Measurements from ENCODE around the gene RPS18. TPM values are rescaled to one million over a fixed set of nuclear protein-coding genes. Genes with fewer than 3 reads are reported as not detected.

Gene RPS18
- total and polyA plus RNA-seq, 2 of the 13 experiments (the other 11 are each of a cell fraction or from before 2014, with no cell fraction given), result 3,896 to 5,806 TPM

DNA sequence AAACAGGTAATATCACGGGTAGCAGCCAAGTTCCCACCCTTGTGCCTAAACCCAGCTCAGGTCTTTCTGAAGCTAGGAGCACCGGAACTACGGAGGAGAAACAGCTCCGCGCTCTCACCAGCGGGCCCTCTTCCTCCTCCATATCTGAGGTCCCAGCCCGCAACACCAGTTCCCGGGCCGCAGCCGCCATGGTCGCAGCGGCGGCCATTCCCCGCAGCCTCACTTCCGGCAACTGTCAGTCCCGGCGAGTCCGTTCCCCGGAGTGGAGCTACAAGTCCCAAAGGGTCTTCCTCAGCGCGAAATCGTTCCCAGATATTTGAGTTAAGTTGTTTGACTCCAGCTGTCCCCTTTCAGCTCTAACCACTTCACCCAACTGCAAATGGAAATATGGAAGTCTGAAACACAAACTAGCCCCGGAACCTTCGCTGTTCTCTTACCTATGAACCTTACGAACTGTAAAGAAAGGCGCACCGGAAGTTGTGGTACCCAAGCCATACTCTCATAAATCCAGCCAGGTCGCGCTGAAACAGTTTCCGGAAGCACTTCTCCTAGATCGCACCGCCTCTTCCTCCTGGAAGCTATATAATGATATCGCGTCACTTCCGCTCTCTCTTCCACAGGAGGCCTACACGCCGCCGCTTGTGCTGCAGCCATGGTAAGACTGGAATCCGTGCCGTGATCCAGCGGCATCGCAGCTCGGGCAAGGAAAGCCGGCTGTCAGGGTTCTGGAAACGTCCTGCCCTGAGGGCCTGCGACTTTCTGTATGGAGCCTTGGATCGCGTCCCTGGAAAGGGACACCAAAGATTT is at the start of gene RPS18, which contains the start of gene VPS52 (continued):
- TF ChIP-seq NAIF1 (CRISPR knock-in tag; IDR thresholded peaks at IDR 0.05; ENCODE audit: borderline replicate concordance), result no peak; the same call in 1 of the 2 replicates
- peak; percentile 71 for TF ChIP-seq CCDC6 (CRISPR knock-in tag; IDR thresholded peaks at IDR 0.05)
- TF ChIP-seq REPIN1 (CRISPR knock-in tag; IDR thresholded peaks at IDR 0.05; ENCODE audit: borderline replicate concordance, low read depth), result peak; percentile 69
- TF ChIP-seq ZNF138 (CRISPR knock-in tag; IDR thresholded peaks at IDR 0.05; ENCODE audit: low read depth), result peak; percentile 96
- peak; percentile 58; the same call in 1 of the 2 replicates for TF ChIP-seq NCOR1 (IDR thresholded peaks at IDR 0.05; ENCODE audit: borderline replicate concordance, low read length)
- TF ChIP-seq, protein P1, sequence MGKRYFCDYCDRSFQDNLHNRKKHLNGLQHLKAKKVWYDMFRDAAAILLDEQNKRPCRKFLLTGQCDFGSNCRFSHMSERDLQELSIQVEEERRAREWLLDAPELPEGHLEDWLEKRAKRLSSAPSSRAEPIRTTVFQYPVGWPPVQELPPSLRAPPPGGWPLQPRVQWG (CRISPR knock-in tag; IDR thresholded peaks at IDR 0.05; ENCODE audit: borderline replicate concordance, low read depth), result no peak
- TF ChIP-seq, protein P2, sequence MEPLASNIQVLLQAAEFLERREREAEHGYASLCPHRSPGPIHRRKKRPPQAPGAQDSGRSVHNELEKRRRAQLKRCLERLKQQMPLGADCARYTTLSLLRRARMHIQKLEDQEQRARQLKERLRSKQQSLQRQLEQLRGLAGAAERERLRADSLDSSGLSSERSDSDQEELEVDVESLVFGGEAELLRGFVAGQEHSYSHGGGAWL (CRISPR knock-in tag; IDR thresholded peaks at IDR 0.05), result peak; percentile 56; the same call in 1 of the 2 replicates
- TF ChIP-seq GABPA (IDR thresholded peaks at IDR 0.05; ENCODE audit: low read depth, low read length), result peak; percentile 78
- peak; percentile 98 for TF ChIP-seq GABPA (CRISPR knock-in tag; IDR thresholded peaks at IDR 0.05; ENCODE audit: low read depth)
- TF ChIP-seq TOE1 (CRISPR knock-in tag; IDR thresholded peaks at IDR 0.05), result peak; percentile 35; the same call in 1 of the 2 replicates
- TF ChIP-seq ZNF607 (CRISPR knock-in tag; IDR thresholded peaks at IDR 0.05; ENCODE audit: borderline replicate concordance), result peak; percentile 78
- TF ChIP-seq DNMT3B (CRISPR knock-in tag; conservative IDR thresholded peaks at IDR 0.05), result no peak
- TF ChIP-seq, protein P3, sequence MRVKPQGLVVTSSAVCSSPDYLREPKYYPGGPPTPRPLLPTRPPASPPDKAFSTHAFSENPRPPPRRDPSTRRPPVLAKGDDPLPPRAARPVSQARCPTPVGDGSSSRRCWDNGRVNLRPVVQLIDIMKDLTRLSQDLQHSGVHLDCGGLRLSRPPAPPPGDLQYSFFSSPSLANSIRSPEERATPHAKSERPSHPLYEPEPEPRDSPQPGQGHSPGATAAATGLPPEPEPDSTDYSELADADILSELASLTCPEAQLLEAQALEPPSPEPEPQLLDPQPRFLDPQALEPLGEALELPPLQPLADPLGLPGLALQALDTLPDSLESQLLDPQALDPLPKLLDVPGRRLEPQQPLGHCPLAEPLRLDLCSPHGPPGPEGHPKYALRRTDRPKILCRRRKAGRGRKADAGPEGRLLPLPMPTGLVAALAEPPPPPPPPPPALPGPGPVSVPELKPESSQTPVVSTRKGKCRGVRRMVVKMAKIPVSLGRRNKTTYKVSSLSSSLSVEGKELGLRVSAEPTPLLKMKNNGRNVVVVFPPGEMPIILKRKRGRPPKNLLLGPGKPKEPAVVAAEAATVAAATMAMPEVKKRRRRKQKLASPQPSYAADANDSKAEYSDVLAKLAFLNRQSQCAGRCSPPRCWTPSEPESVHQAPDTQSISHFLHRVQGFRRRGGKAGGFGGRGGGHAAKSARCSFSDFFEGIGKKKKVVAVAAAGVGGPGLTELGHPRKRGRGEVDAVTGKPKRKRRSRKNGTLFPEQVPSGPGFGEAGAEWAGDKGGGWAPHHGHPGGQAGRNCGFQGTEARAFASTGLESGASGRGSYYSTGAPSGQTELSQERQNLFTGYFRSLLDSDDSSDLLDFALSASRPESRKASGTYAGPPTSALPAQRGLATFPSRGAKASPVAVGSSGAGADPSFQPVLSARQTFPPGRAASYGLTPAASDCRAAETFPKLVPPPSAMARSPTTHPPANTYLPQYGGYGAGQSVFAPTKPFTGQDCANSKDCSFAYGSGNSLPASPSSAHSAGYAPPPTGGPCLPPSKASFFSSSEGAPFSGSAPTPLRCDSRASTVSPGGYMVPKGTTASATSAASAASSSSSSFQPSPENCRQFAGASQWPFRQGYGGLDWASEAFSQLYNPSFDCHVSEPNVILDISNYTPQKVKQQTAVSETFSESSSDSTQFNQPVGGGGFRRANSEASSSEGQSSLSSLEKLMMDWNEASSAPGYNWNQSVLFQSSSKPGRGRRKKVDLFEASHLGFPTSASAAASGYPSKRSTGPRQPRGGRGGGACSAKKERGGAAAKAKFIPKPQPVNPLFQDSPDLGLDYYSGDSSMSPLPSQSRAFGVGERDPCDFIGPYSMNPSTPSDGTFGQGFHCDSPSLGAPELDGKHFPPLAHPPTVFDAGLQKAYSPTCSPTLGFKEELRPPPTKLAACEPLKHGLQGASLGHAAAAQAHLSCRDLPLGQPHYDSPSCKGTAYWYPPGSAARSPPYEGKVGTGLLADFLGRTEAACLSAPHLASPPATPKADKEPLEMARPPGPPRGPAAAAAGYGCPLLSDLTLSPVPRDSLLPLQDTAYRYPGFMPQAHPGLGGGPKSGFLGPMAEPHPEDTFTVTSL (CRISPR knock-in tag; IDR thresholded peaks at IDR 0.05; ENCODE audit: borderline replicate concordance), result peak; percentile 16; the same call in 1 of the 2 replicates
- TF ChIP-seq ZSCAN21 (CRISPR knock-in tag; IDR thresholded peaks at IDR 0.05; ENCODE audit: borderline replicate concordance), result peak; percentile 52; the same call in 1 of the 2 replicates
- TF ChIP-seq NFKBIZ (CRISPR knock-in tag; IDR thresholded peaks at IDR 0.05), result peak; percentile 75; the same call in 1 of the 2 replicates
- no peak for TF ChIP-seq CBX2 (IDR thresholded peaks at IDR 0.05; ENCODE audit: low read depth, low read length)
- TF ChIP-seq CBX2 (CRISPR knock-in tag; IDR thresholded peaks at IDR 0.05; ENCODE audit: low read depth), result no peak
- peak; percentile 97 for TF ChIP-seq ZSCAN31 (CRISPR knock-in tag; IDR thresholded peaks at IDR 0.05; ENCODE audit: low read depth)
- peak; percentile 61 for TF ChIP-seq NCOA2 (CRISPR knock-in tag; IDR thresholded peaks at IDR 0.05)
- TF ChIP-seq, protein P4, sequence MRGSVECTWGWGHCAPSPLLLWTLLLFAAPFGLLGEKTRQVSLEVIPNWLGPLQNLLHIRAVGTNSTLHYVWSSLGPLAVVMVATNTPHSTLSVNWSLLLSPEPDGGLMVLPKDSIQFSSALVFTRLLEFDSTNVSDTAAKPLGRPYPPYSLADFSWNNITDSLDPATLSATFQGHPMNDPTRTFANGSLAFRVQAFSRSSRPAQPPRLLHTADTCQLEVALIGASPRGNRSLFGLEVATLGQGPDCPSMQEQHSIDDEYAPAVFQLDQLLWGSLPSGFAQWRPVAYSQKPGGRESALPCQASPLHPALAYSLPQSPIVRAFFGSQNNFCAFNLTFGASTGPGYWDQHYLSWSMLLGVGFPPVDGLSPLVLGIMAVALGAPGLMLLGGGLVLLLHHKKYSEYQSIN (CRISPR knock-in tag; IDR thresholded peaks at IDR 0.05; ENCODE audit: borderline replicate concordance), result no peak
- TF ChIP-seq ZNF7 (CRISPR knock-in tag; IDR thresholded peaks at IDR 0.05), result peak; percentile 31; the same call in 1 of the 2 replicates
- no peak for TF ChIP-seq KAT2B (IDR thresholded peaks at IDR 0.05; ENCODE audit: borderline replicate concordance, low read depth, low read length)
- TF ChIP-seq KDM1A (CRISPR knock-in tag; IDR thresholded peaks at IDR 0.05), result peak; percentile 60; the same call in 1 of the 2 replicates

All from HepG2 (cell line).